HG02571 (cell line): Measurements from ENCODE around the gene PXT1.
"Not testable (repeated sequence)": the region's sequence is repeated elsewhere in the genome, so short reads cannot be mapped to it uniquely, and the experiment has no call there.

Source experiments
- ATAC-seq: cut with Tn5 transposase; IDR thresholded peaks from one replicate; pipeline ENCODE4 v1.9.1; 2021; ENCODE audit warnings: mild to moderate bottlenecking, moderate library complexity; ENCODE audit not compliant: unreplicated experiment

The PXT1 gene

DNA sequence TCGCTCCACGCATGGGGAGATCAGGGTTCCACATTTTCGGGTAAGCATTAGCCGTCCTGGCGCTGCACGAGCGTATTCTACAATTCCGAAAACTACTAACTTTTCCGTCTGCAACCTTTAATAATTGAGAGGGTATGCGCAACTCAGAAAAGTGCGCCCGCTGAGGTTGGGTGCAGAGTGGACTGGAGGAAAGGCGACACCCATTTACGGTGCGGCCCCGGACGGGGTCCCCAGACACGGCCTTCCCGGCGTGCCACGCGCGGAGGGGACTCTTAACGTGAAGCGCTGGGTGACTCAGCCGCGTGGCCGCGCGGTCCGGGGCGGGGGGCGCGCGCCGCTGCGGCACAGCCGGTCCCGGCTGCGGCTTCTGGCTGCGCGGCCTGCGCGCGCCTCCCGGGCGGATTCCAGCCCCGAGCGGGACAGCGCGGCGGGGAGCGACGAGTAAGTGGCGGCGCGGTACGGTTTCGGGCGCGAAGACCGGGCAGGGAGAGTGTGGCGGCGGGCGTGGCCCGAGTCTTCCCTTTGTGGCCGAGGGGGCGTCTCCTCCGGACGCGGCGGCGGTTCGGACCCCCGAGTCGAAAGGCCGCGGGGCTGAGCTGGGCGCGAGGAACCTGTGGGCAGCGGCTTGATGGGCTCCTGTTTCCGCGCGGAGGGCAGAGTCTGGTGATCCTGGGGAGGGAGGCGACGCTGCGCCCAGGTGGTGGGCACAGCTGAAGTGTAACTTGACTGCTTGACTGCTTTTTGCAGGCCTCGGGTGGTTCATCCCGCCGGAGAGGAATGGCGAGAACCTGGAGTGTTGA lies at the start of gene PXT1, which contains the start of gene KCTD20:
Gene PXT1, minus strand, starts transcription at position 184 of the 800 bp plus-strand sequence. CDS start 16,772 bp downstream, outside the sequence.
Gene KCTD20, plus strand, starts transcription at position 330 of the 800 bp plus-strand sequence. CDS start 27,098 bp downstream, outside the sequence.
- peak; percentile 81 for ATAC-seq

DNA sequence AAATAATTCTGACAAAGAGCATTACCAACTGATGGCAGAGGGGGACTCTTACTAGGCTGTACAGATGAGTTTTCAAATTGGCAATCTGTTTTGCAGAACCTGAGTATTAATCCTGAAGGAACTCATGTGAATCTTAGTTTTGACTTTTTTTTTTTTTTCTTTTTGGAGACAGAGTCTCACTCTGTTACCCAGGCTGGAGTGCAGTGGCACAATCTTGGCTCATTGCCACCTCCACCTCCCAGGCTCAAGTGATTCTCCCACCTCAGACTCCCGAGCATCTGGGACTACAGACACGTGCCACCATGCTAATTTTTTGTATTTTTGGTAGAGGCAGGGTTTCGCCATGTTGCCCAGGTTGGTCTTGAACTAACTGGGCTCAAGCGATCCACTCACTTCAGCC lies 49.4 kb upstream of the PXT1 start:
- no peak for ATAC-seq

DNA sequence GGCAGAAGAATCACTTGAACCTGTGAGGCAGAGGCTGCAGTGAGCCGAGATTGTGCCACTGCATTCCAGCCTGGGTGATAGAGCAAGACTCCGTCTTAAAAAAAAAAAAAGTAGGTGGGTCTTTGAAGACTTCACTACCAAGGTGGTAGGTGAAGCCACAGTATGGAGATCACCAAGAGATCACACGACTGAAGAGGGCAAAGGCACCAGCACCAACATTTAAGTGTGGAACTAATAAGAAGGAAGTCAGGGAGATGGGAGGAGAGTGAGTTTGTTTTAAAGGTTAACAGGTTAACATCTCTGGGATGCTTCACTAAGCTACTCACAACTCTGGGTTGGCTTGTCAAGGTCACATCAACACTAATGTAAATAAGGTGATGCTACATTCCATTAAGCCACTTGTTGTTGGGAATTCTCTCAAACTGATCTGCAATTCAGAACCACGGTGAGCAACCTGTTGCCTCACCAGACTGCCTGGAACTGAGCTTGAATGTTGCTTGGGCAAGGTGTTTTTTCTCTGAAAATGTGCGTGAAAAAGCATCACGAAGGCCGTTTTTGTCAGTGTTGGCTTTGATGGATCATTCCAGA lies 48.8 kb upstream of the PXT1 start:
- ATAC-seq = no peak

- no peak for ATAC-seq
These were observed 46.8 kb upstream of the PXT1 start for GRCh38 chr6:36489426-36489825.

- no peak for ATAC-seq
These were observed 45.6 kb upstream of the PXT1 start for GRCh38 chr6:36488221-36488620.

DNA sequence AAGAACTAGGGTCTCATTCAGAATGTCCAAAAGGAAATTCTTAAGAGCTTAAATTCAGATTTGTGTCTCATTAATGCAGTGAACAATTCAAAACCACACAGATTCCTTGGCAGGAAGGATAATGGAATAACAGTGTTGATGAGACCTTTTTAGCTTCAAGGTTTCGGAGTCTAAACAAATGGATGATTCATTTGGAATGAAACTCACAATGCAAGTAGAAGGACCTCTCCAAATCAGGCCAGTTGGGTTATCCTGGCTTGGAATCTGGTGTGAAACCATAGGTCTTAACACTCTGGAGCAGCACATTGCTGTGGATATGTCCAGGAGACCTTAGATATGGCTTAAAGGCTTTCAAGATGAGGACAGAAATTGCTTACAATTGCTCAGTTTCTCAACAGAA lies 45.0 kb upstream of the PXT1 start:
- ATAC-seq = no peak

DNA sequence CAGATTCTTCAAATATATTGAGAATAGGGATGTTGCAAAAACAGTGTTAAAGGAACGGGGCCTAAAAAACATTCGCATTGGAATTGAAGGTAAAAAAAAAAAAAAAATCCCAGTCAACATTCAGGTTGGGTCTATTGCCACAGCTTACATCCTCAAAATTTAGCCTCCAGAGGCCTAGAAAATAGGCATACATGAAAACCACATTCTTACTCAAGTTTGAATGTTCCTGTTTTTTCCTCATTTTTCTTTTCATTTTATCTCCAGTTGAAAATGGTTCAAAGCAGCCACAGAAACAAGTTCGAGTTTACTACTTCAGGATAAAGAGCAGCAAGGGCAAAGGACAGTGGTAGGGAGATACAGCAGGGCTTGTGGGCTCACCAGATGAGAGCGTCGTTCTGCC lies 42.1 kb upstream of the PXT1 start:
- no peak for ATAC-seq

DNA sequence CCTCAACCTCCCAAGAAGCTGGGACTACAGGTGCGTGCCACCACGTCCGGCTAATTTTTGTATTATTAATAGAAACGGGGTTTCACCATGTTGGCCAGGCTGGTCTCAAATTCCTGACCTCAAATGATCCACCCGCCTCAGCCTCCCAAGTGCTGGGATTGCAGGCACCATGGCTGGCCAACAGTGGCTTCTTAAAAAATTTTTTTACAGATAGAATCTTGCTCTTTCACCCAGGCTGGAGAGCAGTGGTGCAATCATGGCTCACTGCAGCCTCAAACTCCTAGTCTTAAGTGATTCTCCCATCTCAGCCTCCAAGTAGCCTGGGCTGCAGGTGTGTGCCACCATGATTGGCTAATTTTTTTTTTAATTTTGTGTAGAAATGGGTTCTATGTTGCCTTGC lies 40.7 kb upstream of the PXT1 start:
- not testable (repeated sequence) for ATAC-seq

- no peak for ATAC-seq
These were observed 36.6 kb upstream of the PXT1 start for GRCh38 chr6:36479256-36479655.

DNA sequence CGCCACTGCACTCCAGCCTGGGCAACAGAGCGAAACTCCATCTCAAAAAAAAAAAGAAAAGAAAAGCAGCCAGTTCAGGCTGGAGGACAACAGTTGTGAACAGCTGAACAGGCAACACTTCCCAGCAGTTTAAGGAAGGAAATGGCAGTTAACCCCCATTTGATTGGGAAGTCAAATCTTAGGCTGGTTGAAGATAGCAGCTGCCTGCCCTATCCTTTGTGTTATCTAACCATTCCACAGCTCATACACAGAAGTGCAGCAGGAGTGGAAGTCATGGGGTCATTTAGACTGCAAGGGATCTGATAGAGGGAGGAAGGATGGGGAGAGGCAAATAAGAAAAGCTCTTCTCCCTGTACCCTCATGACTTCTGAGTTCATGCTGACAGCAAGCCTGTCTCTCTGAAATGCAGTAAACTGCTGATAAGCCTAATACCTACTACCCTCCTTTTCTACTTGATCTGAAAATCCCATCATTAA lies 35.4 kb upstream of the PXT1 start:
- no peak for ATAC-seq

DNA sequence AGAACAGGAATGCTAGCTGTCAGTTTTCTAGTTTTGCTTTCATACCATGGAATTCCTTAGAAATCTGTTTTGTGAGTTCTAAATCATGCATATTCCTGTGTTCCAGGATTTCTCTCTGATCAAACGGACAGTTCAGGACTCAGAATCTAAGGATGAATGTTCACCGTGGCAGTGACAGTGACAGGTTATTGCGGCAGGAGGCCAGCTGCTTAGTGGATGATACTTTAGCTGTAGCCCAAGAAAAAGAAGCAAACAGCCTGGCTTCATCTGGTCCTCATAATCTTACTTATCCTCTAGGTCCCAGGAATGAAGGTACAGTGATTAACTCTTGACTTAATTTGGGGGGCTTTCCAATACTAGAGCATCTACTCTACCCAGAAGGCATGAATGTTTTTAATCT lies 27.3 kb upstream of the PXT1 start:
- no peak for ATAC-seq

DNA sequence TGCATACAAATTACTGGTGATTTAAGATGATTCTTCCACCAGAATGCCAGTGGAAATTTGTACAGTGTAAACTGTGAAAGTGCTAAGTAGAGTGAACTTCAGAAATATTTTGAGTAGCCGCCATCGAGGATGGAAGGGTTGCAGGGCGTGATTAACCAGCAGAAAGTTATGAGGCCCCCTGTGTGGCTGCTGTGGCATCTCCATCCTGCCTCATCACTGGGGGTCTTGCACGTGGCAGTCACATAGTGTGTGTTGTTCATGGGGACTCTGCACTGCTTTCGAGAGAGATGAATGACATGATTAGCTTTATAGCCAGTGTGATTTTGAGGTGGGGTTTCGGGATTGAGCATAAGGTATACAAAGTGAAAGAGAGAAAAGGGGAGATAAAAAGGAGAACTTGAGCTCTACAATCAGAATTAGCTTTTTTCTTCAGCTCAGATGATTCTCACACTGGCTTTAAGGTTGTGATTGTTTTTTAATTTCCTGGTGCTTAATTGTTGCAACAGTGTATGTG lies 26.6 kb upstream of the PXT1 start:
- no peak for ATAC-seq

DNA sequence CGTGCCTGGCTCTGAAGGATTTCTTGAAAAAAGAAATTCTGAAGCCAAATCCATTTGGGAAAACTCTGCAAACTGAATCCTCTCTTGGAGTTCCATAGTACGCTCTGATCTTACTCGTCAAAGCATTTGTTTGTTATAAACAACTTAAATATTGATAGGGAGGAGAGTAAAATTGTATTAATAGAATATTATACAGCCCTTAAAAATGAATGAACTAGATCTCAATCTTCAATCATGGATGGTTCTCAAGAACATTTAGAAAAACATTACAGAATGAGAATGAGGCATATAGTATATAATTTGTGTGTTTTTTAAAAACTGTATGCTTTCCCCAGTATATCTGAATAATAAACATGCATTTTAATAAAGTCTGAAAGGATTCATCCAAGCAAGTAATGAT lies 25.0 kb upstream of the PXT1 start:
- no peak for ATAC-seq

GRCh38 chr6:36464233-36464632 lies 21.6 kb upstream of the PXT1 start:
- ATAC-seq = no peak

- no peak for ATAC-seq
These were observed 21.0 kb upstream of the PXT1 start for GRCh38 chr6:36463676-36464075.

DNA sequence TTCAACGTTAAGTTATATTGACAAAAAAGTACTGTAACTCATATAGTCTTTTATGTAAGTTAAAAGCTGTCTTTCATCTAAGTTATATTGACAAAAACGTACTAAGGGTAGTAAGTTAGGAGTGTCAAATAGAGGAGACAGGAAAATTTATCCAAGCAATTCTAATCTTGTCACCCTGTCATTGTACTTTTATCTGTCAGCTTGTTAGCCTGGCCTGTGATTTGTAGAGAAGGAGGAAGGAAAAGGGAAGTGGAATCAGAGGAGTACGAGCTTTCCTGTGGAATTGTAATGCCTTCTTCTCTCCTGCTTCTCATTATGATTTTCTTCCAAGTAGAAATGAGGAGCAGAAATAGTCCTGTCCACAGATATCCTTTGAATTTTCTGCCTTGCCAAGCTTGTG lies 19.0 kb upstream of the PXT1 start:
- ATAC-seq = no peak

DNA sequence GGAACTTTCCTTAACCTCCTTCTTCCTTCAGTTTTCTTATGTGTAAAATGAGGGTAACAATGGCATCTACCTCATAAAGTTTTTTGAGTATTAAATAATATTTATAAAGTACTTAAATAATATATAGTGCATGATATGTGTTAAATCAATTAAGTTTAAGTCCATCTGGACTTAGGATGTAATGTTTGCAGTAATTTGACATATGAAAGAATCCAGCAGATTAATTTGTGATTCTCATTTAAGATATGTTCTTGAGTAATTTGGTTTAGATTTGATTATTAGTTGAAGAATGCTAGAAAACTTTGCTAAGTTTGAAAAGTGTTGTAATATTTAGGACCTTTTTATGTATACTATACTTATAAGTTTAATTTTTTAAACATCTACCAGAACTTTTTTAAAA lies 18.3 kb upstream of the PXT1 start:
- ATAC-seq = no peak

- ATAC-seq = no peak
These were observed 16.8 kb upstream of the PXT1 start for GRCh38 chr6:36459501-36459900.

- no peak for ATAC-seq
These were observed 12.9 kb upstream of the PXT1 start for GRCh38 chr6:36455486-36456027.

DNA sequence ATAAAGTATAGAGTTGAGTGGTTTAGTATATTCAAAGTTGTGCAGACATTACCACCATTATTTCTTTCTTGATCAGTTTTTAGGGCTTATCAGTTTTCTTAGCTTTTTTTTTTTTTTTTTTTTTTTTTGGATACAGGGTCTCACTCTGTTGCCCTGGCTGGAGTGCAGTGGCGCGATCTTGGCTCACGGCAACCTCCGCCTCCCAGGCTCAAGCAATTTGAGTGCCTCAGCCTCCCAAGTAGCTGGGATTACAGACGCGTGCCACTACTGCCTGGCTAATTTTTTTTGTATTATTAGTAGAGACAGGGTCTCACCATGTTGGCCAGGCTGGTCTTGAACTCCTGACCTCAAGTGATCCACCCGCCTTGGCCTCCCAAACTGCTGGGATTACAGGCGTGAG lies 10.2 kb upstream of the PXT1 start:
- not testable (repeated sequence) for ATAC-seq

DNA sequence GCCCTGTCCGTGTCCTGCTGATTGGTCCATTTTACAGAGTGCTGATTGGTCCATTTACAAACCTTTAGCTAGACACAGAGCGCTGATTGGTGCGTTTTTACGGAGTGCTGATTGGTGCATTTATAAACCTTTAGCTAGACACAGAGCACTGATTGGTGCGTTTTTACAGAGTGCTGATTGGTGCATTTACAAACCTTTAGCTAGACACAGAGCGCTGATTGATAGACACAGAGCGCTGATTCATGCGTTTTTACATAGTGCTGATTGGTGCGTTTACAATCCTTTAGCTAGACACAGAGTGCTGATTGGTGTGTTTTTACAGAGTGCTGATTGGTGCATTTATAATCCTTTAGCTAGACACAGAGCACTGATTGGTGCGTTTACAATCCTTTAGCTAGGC lies 6.5 kb upstream of the PXT1 start:
- ATAC-seq = not testable (repeated sequence)

GRCh38 chr6:36445621-36446020 lies 3.0 kb upstream of the PXT1 start:
- ATAC-seq = no peak
